GM13977 (cell line): Measurements from ENCODE around the gene JCAD.
"Not testable (repeated sequence)": the region's sequence is repeated elsewhere in the genome, so short reads cannot be mapped to it uniquely, and the experiment has no call there.

Experiments used
- DNase-seq: peaks from one replicate; pipeline ENCODE4 v3.0.0; 2012; ENCODE audit warnings: low spot score
- CTCF ChIP-seq: IDR thresholded peaks from 2 replicates; pipeline ENCODE4 v1.5.1; 2012; ENCODE audit warnings: mild to moderate bottlenecking, control low read depth; ENCODE audit not compliant: insufficient read depth; ENCODE audit errors: extremely low read depth, missing control alignments
- in situ Hi-C: fragments of 300-500 bp; cut with MboI; formaldehyde crosslinking; loops from one replicate; pipeline ENCODE4 v1.12.0; 2022; ENCODE audit warnings: low sequenced_read_pairs, low pct_unique_long_range_greater_than_20kb, mixed read lengths, inconsistent platforms; ENCODE audit not compliant: unreplicated experiment

The JCAD gene

GRCh38 chr10:30059209-30060107, at the start of gene JCAD:
TSS of gene JCAD (minus strand) at chr10:30059586. CDS start at chr10:30047812, 11,774 bp downstream.
- DNase-seq = peak; percentile 70
- in situ Hi-C loops = no loop called here
- TF ChIP-seq CTCF = no peak

- no peak for TF ChIP-seq CTCF
- in situ Hi-C loops = no loop called here
- DNase-seq = no peak
These were observed 47.6 kb upstream of the JCAD start for GRCh38 chr10:30106987-30107386.

- no peak for TF ChIP-seq CTCF
- DNase-seq = no peak
- in situ Hi-C loops = no loop called here
These were observed 44.4 kb upstream of the JCAD start for GRCh38 chr10:30103595-30104320.

- DNase-seq, in situ Hi-C loops: not testable (repeated sequence)
These were observed 40.3 kb upstream of the JCAD start for GRCh38 chr10:30099706-30100105.

GRCh38 chr10:30099101-30099500, 39.7 kb upstream of the JCAD start:
- in situ Hi-C loops = no loop called here
- TF ChIP-seq CTCF = no peak
- no peak for DNase-seq

- in situ Hi-C loops = no loop called here
- no peak for TF ChIP-seq CTCF
- DNase-seq = no peak
These were observed 39.2 kb upstream of the JCAD start for GRCh38 chr10:30098629-30099028.

GRCh38 chr10:30096564-30096963, 37.2 kb upstream of the JCAD start:
- in situ Hi-C loops = no loop called here
- DNase-seq = no peak
- no peak for TF ChIP-seq CTCF
